Left lobe of liver (tissue), 2 donors: ENCODE measurements around the gene GRHPR. TPM values are rescaled to one million over a fixed set of nuclear protein-coding genes. Genes with fewer than 3 reads are reported as not detected.
"Not testable (repeated sequence)": the region's sequence is repeated elsewhere in the genome, so short reads cannot be mapped to it uniquely, and the experiment has no call there.

ENCODE experiments used
- ATAC-seq: fragments of 200-7000 bp; cut with Tn5 transposase; one replicate; pipeline ENCODE4 v1.9.1; 2020; ENCODE audit warnings: mild to moderate bottlenecking, moderate library complexity
- DNase-seq: peaks from one replicate; pipeline ENCODE4 v3.0.0-alpha.2; 2020; ENCODE audit warnings: low spot score
- total RNA-seq: library from RNA; stranded (reverse); gene quantifications from one replicate; pipeline ENCODE4 v1.2.1, GENCODE V29; 2021
- donor health status: DM: no; HTN: no; CAD: no; lungs with moderate emphysema.
- donor health status: DM: no; HTN: yes; CAD: no.

Gene GRHPR
- total RNA-seq, 1 donor from 2014 or later, result 406 TPM

DNA sequence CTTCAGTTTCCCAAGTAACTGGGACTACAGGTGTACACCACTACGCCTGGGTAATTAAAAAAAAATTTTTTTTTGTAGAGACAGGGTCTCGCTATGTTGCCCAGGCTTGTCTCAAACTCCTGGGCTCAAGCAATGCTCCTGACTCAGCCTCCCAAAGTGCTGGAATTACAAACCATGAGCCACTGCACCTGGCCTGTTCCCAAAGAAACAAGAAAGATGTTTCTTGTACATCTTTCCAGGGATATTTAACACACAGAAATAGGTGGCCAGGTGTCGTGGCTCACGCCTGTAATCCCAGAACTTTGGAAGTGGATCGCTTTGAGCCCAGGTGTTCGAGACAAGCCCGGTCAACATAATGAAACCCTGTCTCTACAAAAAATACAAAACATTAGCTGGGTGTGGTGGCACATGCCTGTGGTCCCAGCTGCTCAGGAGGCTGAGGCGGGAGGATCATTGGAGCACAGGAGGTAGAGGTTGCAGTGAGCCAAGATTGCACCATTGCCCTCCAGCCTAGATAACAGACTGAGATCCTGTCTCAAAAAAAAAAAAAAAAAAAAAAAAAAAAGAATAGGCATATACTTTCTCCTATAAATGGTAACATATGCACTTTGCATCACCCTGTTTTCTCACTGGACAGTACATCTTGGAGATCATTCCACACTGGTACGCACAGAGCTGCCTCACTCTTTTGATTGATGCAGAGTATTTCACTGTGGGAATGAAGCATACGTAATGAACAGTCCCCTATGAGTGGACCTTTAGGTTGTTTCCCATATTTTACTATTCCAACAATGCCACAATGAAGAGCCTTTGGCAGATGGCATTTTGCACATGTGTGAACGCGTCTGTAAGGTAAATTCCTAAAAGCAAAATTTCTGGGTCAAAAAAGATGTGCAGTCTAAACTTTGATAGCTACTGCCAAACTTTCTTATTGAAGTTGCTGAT, 2.0 kb upstream of the GRHPR start:
- ATAC-seq (no peak), DNase-seq (no peak)

DNA sequence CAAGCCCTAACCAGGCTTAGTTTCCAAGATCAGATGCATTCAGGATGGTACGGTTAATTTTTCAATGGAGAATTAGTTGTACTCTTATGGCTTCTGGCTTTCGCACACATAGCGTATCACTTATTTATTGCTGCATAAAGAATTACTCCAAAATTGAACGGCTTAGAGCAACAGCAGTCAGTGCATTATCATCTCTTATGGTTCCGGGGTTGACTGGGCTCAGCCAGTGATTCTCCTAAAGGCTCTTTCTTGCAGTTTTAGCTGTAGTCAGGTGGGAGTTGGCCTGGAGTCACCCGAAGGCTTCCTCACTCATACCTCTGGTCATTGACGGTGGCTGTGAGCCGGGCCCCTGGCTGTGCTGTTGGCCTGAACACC, 595 bp upstream of the GRHPR start:
- DNase-seq (peak; percentile 91), ATAC-seq (peak; percentile 45)

GRCh38 chr9:37423508-37423907, 1.0 kb downstream of the GRHPR start:
- ATAC-seq (no peak), DNase-seq (no peak)

- DNase-seq (no peak), ATAC-seq (peak; percentile 10)
Measured at GRCh38 chr9:37424204-37424685, 1.7 kb downstream of the GRHPR start.

DNA sequence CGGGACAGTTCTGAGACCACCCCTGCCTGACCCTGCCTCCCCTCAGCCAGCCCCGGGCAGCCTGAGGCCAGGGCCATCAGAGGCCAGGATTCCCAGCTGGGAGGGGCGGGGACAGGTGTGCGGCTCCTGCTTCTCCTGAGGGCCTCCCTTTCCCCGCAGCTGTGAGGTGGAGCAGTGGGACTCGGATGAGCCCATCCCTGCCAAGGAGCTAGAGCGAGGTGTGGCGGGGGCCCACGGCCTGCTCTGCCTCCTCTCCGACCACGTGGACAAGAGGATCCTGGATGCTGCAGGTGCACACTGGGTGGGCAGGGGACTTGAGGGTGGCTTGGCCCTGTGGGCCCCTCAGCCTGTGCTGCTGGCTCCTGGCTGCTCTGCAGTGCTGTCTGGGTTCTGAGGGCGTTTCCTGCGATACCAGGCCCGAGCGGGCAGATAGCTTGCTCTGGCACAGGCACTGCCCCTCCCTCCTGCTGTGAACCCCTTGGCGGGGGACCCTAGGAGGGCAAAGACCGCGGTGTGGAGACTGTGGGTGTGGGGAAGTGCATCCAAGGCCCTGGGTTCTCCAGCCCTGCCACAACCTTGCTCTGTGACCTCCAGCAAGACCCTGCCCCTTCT, 2.3 kb downstream of the GRHPR start:
- ATAC-seq, result peak; percentile 41
- peak; percentile 88 for DNase-seq

DNA sequence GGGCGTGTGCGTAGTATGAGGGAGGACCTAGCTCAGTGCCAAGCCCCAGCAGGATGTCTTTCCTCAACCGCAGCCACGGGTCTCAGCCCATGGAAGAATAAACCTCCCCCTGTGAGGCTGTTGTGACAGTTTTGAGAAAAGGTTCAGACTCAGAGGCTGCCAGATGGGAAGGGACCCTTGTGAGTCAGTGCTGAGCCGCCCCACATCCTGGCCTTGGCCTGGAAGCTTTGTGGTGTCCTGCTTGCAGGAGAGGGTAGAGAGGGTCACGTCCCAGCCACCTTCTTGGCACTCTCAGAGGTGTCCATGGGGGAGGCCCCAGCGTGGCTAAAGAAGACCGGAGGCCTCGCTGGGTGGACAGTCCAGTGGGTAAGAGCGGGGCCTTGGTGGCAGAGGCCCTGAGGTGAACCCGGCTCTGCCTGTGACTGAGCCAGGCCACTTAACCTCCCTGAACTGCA, 2.8 kb downstream of the GRHPR start:
- DNase-seq (no peak), ATAC-seq (peak; percentile 1)

- DNase-seq, ATAC-seq: not testable (repeated sequence)
Measured at GRCh38 chr9:37426431-37426830, 3.9 kb downstream of the GRHPR start.

DNA sequence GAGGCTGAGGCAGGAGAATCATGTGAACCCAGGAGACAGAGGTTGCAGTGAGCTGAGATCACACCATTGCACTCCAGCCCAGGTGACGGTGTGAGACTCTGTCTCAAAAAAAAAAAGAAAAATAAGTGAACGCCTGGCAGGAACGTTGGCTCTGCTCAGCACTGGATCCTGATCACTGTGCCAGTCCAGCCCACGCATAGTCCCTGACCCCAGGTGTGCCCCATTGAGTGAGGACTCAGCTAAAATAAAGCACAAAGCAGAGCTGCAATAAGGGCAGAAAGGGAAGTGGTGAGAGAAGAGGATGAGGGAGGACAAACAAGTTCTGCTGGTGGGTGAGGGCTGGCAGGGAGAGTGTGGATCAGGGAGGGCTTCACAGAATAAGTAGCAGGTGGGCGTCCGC, 4.3 kb downstream of the GRHPR start:
- DNase-seq (no peak), ATAC-seq (no peak)

- ATAC-seq (no peak), DNase-seq (no peak)
Measured at GRCh38 chr9:37428345-37428744, 5.8 kb downstream of the GRHPR start.

GRCh38 chr9:37429441-37430285, 7.2 kb downstream of the GRHPR start:
- ATAC-seq (peak; percentile 59), DNase-seq (peak; percentile 91)

GRCh38 chr9:37430841-37431597, 8.5 kb downstream of the GRHPR start:
- ATAC-seq (peak; percentile 67), DNase-seq (peak; percentile 82)

GRCh38 chr9:37432020-37432419, 9.5 kb downstream of the GRHPR start:
- DNase-seq (no peak), ATAC-seq (no peak)

DNA sequence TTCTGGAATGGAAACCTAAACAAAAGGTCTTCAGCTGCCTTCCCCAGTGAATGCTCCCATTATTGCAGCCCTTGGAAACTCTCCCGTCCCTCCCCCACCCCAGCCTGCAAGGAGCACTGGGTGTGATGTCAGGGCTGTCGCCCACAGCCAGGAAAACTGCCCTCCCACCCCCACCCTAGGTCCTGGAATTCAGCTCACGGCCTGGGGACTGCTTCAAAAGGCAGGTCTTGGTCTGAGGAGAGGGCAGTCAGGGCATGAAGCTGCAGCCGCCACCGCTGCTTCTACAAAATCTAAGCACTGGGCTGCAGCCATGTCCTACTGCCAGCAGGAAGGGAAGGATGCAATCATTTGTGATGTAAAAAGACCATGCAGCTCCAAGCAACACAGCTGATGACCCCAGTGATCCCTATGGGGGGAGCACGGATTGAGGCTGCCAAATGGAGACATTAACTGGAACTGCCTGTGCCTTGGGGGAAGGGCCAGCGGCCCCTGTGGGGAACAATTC, 11.4 kb downstream of the GRHPR start:
- no peak for ATAC-seq
- DNase-seq, result no peak

DNA sequence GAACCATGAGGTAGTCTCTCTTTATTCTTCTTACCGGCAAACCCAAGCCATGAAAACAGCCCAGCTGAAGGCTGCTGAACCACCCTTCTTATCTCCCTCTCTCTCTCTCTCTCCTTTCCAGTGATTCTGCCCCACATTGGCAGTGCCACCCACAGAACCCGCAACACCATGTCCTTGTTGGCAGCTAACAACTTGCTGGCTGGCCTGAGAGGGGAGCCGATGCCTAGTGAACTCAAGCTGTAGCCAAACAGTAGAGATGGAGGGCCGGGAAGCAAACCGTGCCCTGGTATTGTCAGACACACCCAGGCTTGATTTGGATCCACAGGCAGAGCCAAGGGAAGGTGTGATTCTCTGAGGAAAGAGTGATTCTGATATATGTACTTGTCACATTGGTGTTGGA, 14.0 kb downstream of the GRHPR start:
- ATAC-seq, result peak; percentile 16
- DNase-seq, result no peak

- ATAC-seq, result no peak
Measured at GRCh38 chr9:37437010-37437409, 14.5 kb downstream of the GRHPR start.

GRCh38 chr9:37437621-37438020, 15.1 kb downstream of the GRHPR start:
- no peak for ATAC-seq

More at GRCh38 chr9:37437010-37437409, 14.5 kb downstream of the GRHPR start:
- no peak for DNase-seq

GRCh38 chr9:37438359-37438758, 15.9 kb downstream of the GRHPR start:
- ATAC-seq (peak; percentile 70), DNase-seq (no peak)

More at GRCh38 chr9:37437621-37438020, 15.1 kb downstream of the GRHPR start:
- no peak for DNase-seq

DNA sequence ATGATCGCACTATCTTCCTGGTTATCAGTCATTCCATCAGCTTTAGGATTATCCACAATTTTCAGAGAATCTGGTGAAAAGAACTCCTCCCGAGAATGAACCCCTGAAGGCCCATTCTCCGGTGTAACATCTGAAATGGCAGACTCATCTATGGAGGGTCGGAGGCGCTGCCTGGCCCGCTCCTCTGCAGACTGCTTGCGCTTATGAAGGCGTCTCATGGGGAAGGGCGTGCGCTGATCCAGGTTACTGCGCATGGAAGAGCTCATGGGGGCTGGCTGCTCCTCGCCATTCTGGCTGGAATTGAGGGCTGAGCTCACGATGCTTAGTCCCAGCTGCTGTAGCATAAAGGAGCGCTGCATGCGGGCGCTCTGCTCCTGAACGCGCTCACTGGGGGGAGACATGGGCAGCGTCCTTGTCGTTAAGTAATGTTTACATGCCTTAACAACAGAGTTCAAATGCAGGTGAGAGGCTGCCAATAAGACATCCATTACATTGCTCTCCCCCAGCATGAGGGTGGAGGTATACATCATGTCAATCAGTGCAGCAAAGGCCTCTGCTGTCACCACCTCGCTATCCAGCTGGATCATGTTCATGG, 19.4 kb downstream of the GRHPR start:
- ATAC-seq (peak; percentile 1), DNase-seq (no peak)

DNA sequence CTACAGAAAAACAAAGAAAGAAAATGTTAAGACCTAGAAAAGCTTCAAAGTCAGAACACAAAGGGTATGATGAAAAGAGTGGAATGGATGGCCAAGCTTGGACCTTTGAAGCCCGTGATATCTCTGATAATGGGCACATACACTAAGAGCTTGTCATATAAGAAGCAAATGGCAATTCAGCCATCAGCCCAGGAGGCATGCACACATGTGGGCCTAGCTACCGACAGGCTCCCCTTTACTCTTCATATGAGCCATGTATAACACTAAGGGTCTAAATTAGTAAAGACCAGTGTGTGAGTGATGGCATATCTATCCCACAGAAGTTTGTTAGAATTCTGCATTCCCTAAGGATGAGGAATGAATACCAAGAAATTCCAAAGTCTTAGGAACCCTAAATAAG, 20.1 kb downstream of the GRHPR start:
- DNase-seq (no peak), ATAC-seq (no peak)

DNA sequence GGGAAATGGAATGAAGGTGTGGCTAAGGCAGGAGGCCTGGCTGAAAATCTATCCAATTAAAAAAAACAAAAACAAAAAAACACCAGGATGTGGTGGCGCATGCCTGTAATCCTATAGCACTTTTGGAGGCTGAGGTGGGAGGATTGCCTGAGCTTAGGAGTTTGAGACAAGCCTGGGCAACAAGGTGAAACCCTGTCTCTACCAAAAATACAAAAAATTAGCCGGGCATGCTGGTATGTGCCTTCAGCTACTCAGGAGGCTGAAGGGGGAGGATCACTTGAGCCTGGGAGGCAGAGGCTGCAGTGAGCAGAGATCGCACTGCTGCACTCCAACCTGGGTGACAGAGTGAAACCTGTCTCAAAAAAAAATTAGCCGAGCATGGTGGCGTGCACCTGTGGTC, 21.1 kb downstream of the GRHPR start:
- ATAC-seq (no peak), DNase-seq (no peak)
